ENCODE measurements around the gene RBM15B. TPM values are rescaled to one million over a fixed set of nuclear protein-coding genes. Genes with fewer than 3 reads are reported as not detected.
A peak's percentile ranks its signal among the peaks of the same experiment; 100 is the strongest.

Gene RBM15B
- total RNA-seq, 1 experiment from 2014 or later: 55.6 TPM

DNA sequence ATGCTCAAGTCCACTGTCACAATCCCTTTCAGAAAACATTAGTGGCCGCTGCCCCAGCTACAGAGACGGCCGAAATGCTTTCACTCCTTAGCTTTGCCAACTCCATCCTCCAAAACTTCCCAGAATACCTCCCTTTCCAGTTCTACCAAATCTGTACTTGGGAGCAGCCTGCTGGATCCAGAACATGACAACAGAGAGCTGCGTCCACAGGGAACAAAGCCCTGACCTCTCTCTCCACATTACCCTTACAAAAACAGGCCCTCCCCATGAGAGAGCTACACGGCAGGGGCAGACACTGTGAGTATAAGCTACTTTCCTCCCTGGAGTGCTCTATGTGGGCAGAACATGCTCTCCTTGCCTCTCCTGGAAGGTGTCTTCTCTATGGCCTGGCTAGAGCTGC, 6.3 kb downstream of the RBM15B start:
- CTCF ChIA-PET: interaction anchor here (1.1 kb wide), 1 partner anchor 272 kb away, joined by 3 read pairs; no protein-coding TSS in a partner anchor
- Mint-ChIP-seq H3K27me3 (ENCODE audit: low read depth) (no peaks in the 10 kb centered on the region), H3K36me3 (peaks cover 55% of the 10 kb centered on the region), H3K9me3 (no peaks in the 10 kb centered on the region), H3K4me1 (peaks cover 25% of the 10 kb centered on the region), H3K27ac (peak overlapping the region; percentile 51), H3K4me3 (no peak overlapping the region)
- DNase-seq (ENCODE audit: low spot score) (no peak), ATAC-seq (peak; percentile 27)
- POLR2A ChIA-PET: no interaction called here
- TF ChIP-seq ZBTB21 (CRISPR knock-in tag; IDR thresholded peaks at IDR 0.05; ENCODE audit: borderline replicate concordance): no peak
- no peak for TF ChIP-seq MXD4 (CRISPR knock-in tag; IDR thresholded peaks at IDR 0.05; ENCODE audit: borderline replicate concordance)
- no peak for TF ChIP-seq ZNF138 (CRISPR knock-in tag; conservative IDR thresholded peaks at IDR 0.05)
- TF ChIP-seq, protein P1, sequence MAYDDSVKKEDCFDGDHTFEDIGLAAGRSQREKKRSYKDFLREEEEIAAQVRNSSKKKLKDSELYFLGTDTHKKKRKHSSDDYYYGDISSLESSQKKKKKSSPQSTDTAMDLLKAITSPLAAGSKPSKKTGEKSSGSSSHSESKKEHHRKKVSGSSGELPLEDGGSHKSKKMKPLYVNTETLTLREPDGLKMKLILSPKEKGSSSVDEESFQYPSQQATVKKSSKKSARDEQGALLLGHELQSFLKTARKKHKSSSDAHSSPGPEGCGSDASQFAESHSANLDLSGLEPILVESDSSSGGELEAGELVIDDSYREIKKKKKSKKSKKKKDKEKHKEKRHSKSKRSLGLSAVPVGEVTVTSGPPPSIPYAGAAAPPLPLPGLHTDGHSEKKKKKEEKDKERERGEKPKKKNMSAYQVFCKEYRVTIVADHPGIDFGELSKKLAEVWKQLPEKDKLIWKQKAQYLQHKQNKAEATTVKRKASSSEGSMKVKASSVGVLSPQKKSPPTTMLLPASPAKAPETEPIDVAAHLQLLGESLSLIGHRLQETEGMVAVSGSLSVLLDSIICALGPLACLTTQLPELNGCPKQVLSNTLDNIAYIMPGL (CRISPR knock-in tag; IDR thresholded peaks at IDR 0.05): no peak
- no peak for TF ChIP-seq JAZF1 (CRISPR knock-in tag; IDR thresholded peaks at IDR 0.05)
- TF ChIP-seq ZNF416 (CRISPR knock-in tag; IDR thresholded peaks at IDR 0.05): no peak
- TF ChIP-seq, protein P2, sequence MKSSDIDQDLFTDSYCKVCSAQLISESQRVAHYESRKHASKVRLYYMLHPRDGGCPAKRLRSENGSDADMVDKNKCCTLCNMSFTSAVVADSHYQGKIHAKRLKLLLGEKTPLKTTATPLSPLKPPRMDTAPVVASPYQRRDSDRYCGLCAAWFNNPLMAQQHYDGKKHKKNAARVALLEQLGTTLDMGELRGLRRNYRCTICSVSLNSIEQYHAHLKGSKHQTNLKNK (CRISPR knock-in tag; IDR thresholded peaks at IDR 0.05): no peak
- TF ChIP-seq, protein P3, sequence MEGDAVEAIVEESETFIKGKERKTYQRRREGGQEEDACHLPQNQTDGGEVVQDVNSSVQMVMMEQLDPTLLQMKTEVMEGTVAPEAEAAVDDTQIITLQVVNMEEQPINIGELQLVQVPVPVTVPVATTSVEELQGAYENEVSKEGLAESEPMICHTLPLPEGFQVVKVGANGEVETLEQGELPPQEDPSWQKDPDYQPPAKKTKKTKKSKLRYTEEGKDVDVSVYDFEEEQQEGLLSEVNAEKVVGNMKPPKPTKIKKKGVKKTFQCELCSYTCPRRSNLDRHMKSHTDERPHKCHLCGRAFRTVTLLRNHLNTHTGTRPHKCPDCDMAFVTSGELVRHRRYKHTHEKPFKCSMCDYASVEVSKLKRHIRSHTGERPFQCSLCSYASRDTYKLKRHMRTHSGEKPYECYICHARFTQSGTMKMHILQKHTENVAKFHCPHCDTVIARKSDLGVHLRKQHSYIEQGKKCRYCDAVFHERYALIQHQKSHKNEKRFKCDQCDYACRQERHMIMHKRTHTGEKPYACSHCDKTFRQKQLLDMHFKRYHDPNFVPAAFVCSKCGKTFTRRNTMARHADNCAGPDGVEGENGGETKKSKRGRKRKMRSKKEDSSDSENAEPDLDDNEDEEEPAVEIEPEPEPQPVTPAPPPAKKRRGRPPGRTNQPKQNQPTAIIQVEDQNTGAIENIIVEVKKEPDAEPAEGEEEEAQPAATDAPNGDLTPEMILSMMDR (IDR thresholded peaks at IDR 0.05): no peak
- TF ChIP-seq, protein P4, sequence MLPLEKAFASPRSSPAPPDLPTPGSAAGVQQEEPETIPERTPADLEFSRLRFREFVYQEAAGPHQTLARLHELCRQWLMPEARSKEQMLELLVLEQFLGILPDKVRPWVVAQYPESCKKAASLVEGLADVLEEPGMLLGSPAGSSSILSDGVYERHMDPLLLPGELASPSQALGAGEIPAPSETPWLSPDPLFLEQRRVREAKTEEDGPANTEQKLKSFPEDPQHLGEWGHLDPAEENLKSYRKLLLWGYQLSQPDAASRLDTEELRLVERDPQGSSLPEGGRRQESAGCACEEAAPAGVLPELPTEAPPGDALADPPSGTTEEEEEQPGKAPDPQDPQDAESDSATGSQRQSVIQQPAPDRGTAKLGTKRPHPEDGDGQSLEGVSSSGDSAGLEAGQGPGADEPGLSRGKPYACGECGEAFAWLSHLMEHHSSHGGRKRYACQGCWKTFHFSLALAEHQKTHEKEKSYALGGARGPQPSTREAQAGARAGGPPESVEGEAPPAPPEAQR (CRISPR knock-in tag; IDR thresholded peaks at IDR 0.05): no peak
- TF ChIP-seq, protein P5, sequence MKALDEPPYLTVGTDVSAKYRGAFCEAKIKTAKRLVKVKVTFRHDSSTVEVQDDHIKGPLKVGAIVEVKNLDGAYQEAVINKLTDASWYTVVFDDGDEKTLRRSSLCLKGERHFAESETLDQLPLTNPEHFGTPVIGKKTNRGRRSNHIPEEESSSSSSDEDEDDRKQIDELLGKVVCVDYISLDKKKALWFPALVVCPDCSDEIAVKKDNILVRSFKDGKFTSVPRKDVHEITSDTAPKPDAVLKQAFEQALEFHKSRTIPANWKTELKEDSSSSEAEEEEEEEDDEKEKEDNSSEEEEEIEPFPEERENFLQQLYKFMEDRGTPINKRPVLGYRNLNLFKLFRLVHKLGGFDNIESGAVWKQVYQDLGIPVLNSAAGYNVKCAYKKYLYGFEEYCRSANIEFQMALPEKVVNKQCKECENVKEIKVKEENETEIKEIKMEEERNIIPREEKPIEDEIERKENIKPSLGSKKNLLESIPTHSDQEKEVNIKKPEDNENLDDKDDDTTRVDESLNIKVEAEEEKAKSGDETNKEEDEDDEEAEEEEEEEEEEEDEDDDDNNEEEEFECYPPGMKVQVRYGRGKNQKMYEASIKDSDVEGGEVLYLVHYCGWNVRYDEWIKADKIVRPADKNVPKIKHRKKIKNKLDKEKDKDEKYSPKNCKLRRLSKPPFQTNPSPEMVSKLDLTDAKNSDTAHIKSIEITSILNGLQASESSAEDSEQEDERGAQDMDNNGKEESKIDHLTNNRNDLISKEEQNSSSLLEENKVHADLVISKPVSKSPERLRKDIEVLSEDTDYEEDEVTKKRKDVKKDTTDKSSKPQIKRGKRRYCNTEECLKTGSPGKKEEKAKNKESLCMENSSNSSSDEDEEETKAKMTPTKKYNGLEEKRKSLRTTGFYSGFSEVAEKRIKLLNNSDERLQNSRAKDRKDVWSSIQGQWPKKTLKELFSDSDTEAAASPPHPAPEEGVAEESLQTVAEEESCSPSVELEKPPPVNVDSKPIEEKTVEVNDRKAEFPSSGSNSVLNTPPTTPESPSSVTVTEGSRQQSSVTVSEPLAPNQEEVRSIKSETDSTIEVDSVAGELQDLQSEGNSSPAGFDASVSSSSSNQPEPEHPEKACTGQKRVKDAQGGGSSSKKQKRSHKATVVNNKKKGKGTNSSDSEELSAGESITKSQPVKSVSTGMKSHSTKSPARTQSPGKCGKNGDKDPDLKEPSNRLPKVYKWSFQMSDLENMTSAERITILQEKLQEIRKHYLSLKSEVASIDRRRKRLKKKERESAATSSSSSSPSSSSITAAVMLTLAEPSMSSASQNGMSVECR (CRISPR knock-in tag; IDR thresholded peaks at IDR 0.05; ENCODE audit: borderline replicate concordance): no peak
- no peak for TF ChIP-seq RELA (CRISPR knock-in tag; IDR thresholded peaks at IDR 0.05; ENCODE audit: borderline replicate concordance)
- TF ChIP-seq ZNF671 (CRISPR knock-in tag; IDR thresholded peaks at IDR 0.05): no peak
- TF ChIP-seq, protein P6, sequence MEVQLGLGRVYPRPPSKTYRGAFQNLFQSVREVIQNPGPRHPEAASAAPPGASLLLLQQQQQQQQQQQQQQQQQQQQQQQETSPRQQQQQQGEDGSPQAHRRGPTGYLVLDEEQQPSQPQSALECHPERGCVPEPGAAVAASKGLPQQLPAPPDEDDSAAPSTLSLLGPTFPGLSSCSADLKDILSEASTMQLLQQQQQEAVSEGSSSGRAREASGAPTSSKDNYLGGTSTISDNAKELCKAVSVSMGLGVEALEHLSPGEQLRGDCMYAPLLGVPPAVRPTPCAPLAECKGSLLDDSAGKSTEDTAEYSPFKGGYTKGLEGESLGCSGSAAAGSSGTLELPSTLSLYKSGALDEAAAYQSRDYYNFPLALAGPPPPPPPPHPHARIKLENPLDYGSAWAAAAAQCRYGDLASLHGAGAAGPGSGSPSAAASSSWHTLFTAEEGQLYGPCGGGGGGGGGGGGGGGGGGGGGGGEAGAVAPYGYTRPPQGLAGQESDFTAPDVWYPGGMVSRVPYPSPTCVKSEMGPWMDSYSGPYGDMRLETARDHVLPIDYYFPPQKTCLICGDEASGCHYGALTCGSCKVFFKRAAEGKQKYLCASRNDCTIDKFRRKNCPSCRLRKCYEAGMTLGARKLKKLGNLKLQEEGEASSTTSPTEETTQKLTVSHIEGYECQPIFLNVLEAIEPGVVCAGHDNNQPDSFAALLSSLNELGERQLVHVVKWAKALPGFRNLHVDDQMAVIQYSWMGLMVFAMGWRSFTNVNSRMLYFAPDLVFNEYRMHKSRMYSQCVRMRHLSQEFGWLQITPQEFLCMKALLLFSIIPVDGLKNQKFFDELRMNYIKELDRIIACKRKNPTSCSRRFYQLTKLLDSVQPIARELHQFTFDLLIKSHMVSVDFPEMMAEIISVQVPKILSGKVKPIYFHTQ (CRISPR knock-in tag; IDR thresholded peaks at IDR 0.05): no peak
- no peak for TF ChIP-seq SOX15 (CRISPR knock-in tag; IDR thresholded peaks at IDR 0.05)
- TF ChIP-seq, protein P7, sequence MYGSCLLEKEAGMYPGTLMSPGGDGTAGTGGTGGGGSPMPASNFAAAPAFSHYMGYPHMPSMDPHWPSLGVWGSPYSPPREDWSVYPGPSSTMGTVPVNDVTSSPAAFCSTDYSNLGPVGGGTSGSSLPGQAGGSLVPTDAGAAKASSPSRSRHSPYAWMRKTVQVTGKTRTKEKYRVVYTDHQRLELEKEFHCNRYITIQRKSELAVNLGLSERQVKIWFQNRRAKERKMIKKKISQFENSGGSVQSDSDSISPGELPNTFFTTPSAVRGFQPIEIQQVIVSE (CRISPR knock-in tag; IDR thresholded peaks at IDR 0.05; ENCODE audit: borderline replicate concordance): no peak
- TF ChIP-seq, protein P8, sequence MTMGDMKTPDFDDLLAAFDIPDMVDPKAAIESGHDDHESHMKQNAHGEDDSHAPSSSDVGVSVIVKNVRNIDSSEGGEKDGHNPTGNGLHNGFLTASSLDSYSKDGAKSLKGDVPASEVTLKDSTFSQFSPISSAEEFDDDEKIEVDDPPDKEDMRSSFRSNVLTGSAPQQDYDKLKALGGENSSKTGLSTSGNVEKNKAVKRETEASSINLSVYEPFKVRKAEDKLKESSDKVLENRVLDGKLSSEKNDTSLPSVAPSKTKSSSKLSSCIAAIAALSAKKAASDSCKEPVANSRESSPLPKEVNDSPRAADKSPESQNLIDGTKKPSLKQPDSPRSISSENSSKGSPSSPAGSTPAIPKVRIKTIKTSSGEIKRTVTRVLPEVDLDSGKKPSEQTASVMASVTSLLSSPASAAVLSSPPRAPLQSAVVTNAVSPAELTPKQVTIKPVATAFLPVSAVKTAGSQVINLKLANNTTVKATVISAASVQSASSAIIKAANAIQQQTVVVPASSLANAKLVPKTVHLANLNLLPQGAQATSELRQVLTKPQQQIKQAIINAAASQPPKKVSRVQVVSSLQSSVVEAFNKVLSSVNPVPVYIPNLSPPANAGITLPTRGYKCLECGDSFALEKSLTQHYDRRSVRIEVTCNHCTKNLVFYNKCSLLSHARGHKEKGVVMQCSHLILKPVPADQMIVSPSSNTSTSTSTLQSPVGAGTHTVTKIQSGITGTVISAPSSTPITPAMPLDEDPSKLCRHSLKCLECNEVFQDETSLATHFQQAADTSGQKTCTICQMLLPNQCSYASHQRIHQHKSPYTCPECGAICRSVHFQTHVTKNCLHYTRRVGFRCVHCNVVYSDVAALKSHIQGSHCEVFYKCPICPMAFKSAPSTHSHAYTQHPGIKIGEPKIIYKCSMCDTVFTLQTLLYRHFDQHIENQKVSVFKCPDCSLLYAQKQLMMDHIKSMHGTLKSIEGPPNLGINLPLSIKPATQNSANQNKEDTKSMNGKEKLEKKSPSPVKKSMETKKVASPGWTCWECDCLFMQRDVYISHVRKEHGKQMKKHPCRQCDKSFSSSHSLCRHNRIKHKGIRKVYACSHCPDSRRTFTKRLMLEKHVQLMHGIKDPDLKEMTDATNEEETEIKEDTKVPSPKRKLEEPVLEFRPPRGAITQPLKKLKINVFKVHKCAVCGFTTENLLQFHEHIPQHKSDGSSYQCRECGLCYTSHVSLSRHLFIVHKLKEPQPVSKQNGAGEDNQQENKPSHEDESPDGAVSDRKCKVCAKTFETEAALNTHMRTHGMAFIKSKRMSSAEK (CRISPR knock-in tag; IDR thresholded peaks at IDR 0.05; ENCODE audit: borderline replicate concordance): no peak
- TF ChIP-seq GRHL2 (CRISPR knock-in tag; IDR thresholded peaks at IDR 0.05; ENCODE audit: insufficient replicate concordance, severe bottlenecking): no peak
- no peak for TF ChIP-seq KAT7 (CRISPR knock-in tag; IDR thresholded peaks at IDR 0.05; ENCODE audit: borderline replicate concordance)

Data from WTC11 (cell line).